ENCODE results near the gene ZNF550.

The ZNF550 gene

DNA sequence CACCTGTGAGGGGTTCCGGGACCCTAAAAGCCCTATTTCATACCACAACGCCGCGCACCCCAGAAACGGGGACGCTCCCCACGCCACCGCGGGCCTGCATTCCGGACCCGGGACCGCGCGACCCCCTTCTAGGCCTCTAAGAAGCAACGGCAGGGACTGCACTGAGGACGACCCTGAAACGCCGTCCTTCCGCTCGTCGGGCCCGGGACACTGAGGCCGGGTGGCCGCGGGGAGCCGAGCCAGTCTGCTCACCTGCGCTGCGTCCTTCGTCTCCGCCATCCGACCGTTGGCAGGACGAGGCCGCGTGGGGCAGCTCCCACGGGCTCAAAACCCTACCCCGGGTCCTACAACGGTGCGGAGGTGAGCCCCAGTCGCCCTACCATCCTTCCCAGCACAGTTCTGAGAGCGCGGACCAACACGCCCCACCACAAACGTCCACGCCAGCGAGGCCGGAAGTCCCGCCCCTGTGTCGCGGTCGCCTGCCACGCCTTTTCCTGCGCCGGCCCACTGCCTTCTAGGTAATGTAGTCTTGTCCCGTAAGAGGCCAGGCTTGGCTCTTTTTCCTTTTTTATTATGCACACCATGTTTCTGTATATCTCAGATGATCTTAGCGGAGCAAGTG lies at the start of gene ZNF550:
TSS of gene ZNF550 (minus strand) at position 460 of the 622 bp plus-strand sequence. CDS start at position 279, 181 bp downstream.
- DNase-seq (ENCODE audit: low read depth in 2 of 2), result peak; percentile 56 to 59

DNA sequence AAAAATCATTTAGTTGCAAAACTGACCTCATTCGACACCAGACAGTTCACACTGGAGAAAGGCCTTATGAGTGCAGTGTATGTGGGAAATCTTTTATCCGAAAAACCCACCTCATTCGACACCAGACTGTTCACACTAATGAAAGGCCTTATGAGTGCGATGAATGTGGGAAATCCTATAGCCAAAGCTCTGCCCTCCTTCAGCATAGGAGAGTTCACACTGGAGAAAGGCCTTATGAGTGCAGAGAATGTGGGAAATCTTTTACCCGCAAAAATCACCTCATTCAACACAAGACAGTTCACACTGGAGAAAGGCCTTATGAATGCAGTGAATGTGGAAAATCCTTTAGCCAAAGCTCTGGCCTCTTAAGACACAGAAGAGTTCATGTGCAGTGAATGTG lies 47.3 kb upstream of the ZNF550 start:
- no peak for DNase-seq (ENCODE audit: low read depth in 2 of 2)

DNA sequence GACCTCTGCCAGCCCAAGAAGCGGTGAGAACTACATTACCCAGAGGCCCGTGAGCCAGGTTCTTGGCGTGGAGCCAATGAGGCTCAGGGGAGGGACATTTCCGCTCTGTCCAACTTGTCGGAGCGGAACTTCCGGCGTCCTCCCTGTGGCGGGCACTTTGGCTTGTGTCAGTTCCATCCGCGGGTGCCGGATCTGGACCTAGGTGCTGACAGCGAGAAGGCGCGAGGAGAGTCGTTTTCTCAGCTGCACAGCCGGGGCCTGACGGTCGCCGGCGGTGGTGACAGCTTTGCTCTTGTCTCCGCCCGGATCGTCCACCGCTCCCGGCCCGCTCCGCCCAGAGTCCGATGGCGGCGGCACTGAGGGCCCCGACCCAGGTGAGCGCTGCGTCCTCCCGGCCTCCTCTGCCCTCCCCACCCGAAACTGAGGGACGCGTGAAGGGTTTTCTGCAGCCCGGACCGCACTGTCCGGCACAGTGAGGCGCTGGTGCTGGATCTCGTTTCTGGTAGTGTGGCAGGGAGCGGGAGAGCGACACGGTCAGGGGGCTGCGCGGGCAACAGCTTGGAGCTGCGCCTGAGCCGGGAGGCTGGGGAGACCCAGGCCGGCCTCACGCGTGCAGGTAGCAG lies 40.2 kb upstream of the ZNF550 start, which contains the start of gene ZNF530:
TSS of gene ZNF530 (plus strand) at position 125 of the 623 bp plus-strand sequence. CDS start 4,461 bp downstream, outside the sequence.
- DNase-seq (ENCODE audit: low read depth in 2 of 2), result peak; percentile 81 to 82

DNA sequence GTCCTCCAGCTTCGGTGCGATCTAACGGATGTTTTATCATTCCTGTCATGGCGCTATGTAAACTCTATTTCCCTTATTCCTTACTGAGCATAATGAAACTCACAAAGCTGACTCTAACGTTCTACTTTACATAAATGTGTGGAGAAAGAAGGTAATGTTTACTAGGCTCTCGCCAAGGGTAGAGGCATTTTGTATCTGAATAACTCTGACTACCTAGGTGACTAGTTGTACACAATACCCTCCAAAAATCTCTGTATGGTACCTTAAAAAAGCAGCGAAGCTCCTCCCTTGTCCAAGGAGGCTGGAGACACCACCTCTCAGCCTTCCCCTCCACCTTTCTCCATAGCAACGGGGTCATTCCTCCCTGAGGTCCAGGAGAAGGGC lies 39.7 kb upstream of the ZNF550 start:
- no peak for DNase-seq (ENCODE audit: low read depth in 2 of 2)

DNA sequence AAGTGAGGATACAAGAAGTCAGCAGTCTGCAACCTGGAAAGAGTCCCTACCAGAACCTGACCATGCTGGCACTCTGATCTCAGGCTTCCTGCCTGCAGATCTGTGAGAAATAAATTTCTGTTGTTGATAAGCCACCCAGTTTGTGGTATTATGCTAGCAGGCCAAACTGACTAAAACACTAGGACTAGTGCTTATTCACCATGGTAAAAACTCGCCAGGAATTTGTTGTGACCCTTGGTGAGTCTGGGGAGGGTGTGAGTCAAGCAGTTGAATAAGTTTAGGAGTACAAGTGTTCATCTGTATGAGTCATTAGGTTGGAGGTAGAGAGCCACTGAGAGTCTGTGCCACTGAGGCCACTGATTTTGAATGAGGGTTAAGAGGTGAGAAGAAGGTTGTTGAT lies 27.9 kb upstream of the ZNF550 start:
- no peak for DNase-seq (ENCODE audit: low read depth in 2 of 2)

DNA sequence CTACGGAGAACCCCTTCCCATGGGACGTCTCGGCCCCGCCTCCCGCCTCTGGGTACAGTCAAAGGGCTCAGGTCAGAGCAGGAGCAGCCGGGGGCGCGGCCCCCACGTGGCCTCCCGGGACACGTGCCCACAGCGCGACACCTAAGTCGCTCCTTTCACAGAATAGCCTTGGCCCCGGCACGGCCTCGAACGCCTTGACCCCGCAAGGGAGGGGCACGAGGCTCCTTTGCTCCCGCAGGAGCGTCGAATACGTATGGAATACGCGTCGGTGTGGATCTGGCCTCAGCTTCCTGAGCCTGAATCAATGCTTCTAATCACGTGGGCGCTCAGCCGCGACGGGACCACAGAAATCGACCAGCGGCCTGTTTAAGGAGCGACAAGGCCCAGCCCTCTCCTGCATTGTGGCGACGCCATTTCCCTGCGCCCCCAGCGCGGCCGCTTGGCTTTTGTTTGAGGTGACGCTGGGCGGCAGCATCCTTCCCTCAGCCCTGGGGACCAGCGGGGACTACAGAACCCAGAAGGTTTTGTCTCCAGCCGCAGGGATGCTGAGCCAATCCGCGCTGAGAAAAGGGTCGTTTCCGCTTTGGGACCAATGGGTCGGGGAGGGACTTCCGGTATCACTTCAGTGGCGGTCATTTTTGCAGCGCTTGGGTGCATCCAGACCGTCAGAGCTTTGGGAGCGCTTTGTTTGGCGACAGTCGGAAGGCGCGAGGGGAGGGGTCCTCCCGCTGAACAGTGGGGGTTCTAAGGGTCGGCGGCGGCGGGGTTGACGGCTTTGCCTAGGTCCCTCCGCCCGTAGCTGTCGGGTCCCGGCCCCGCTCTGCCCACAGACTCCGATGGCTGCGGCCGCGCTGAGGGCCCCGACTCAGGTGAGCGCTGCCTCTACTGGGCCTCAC lies 24.1 kb upstream of the ZNF550 start, which contains the start of gene ZIK1:
TSS of gene ZIK1 (plus strand) at position 625 of the 896 bp plus-strand sequence. CDS start at position 837, 212 bp downstream.
- peak; percentile 86 to 89 for DNase-seq (ENCODE audit: low read depth in 2 of 2)

DNA sequence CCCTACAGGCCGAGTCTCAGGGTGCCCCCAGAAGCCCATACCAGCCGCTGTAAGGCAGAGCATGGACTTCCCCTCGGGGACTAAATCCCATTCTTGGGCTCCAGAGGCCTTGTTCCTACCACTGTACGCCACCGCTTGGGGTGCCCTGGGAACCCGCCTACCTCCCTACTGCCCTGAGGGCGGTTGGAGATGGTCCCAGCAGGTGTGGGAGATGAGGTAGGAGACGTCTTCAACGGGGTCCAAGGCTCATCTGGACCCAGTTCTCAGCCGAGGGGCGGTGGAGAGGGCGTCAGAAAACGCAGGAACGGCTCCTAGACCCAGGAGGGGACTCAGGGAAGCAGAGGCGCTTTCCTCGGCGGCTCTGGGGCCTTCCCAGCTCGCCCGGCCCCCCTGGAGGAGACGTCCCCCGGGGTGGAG lies 23.4 kb upstream of the ZNF550 start:
- no peak for DNase-seq (ENCODE audit: low read depth in 2 of 2)

DNA sequence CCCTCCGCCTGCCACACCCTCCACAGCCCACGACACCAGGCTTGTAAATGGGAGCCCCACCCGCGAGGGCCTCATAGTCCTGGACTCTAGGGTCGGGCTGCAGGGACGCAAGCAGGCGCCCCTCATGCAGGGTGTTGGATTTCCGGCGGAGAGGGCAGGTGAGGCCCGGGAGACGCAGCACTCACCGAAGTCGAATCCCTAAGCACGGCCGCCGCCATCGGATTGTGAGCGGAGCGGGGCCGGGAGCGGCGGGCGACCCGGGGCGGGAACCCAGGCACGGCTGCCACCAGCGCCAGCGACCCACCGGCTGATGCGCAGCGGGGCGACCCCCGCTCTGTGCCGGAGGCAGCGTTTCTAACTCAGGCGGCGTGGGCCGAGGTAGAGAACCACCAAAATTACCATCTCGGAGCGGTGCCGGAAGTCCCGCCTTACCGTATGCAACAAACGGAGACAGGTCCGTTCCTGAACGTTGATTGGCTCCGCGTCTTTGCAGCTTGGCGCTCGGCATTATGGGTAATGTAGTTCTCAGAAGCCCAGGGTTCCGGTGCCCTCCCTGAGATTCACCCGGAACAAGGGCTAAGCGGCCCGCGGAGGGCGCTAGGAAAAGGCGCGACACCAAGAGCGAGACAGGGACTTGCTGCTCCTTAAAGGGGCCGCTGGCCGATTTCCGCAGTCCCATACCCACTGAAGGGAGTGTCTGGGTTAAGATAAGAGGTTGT lies 19.0 kb upstream of the ZNF550 start, which contains the start of gene ZNF416:
TSS of gene ZNF416 (minus strand) at position 425 of the 719 bp plus-strand sequence. CDS start at position 218, 207 bp downstream.
- peak; percentile 96 for DNase-seq (ENCODE audit: low read depth in 2 of 2)

DNA sequence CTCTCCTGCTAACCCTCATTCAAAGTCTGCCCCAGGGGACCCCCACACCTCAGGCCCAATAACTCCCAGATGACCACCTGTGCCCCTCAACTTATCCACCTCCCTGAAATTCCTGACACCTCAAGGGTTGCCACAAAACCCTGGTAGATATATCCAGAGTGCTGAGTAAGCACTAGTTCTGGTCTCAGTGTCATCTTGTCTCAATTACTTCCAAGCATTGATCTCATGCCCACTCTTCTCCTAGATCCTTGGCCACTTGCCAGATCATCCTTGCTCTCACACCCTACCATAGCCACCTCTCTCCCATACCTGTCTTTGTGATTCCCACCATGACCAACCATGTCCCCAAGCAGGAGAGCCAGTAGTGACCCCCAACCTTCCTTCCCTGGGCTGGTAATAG lies 17.0 kb upstream of the ZNF550 start:
- no peak for DNase-seq (ENCODE audit: low read depth in 2 of 2)

DNA sequence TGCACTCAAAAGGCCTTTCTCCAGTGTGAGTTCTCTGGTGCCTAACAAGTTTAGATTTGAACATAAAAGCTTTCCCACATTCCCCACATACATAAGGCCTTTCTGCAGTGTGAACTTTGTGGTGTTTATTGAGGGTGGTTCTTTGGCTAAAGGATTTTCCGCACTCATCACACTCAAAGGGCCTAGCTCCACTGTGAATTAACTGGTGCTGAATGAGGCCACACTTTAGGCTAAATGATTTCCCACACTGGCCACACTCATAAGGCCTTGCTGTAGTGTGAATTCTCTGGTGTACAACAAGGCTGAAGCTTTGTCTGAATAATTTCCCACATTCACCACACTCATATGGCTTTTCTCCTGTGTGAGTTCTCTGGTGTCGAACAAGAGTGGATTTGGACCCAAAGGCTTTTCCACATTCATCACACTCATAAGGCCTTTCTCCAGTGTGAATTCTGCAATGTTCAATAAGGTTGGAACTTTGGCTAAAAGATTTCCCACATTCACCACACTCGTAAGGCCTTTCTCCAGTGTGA lies 12.8 kb upstream of the ZNF550 start:
- no peak for DNase-seq (ENCODE audit: low read depth in 2 of 2)

DNA sequence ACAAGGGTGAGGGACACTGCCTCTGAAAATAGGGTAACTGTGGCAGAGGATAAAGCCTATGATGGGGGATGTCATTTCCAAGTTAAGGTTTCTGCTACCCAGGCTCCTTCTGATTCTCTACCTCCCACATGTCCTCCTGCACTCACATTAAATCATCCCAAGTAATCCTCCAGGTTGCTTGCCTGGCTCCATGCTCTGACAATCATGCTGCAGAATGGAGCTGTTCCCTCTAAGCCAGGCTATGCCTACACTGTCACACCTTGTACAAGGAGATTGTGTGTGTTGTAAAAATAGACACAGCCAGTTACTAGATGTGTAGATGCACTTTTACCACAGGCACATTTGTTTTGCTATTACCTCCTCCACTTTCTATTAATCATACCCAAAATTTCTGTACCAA lies 11.0 kb upstream of the ZNF550 start:
- no peak for DNase-seq (ENCODE audit: low read depth in 2 of 2)

DNA sequence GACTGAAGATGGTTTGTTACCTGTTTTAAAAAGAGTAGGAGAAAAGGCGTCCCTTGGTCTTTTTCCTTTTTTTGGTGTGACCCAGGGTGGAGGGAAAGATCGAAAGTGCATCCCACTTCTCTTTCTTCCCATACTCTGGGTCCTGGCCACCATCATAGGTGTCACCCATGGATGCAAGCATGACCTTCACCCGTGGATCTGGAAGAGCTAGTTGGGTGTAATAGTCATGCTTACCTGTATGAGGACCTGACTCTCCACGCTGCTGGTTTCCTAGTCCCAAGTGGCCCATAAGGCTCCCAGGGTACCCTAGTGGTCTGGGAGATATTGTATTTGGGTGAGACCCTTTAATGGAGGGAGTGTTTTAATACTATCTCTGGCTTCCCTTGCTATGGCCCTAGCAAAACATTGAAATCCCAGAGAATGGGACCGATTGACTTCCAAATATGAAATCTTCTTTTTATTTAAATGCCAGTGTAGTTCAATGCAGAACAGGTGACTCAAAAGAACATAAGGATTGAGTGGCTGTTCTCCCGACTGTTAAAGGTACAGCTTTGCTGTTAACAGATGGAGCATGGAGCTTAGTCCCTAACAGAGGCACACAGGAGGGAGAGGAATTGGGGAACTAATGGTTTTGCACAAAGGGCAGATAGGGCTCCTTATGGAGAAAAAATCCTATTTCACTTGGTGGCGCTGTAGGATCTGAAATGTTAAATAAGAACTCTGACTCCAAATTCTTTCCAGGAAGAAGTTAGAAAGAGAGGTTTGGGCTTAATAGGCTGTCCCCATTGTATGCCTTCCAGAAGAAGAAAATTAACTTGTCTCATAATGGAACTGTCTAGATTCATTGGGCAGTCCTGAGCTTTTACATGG lies 7.0 kb upstream of the ZNF550 start:
- DNase-seq (ENCODE audit: low read depth in 2 of 2), result no peak

DNA sequence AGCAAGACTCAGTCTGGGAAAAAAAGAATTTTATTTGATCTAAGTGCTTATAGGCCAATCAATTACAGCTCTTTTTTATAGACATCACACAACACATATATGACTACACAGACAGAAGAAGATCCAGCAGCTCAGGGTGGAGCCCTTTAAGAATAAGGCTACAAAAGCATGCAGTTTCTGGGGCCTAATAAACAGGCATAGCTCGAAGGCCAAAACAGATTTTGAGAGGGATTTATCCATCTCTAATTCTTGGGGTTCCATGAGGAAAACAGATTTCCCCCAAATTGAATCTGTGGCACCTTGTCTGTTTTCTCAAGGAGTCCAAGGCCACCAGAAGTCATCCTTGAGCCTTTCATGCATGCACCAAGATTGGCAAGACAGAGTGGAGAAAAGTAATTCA lies 3.9 kb upstream of the ZNF550 start:
- no peak for DNase-seq (ENCODE audit: low read depth in 2 of 2)

DNA sequence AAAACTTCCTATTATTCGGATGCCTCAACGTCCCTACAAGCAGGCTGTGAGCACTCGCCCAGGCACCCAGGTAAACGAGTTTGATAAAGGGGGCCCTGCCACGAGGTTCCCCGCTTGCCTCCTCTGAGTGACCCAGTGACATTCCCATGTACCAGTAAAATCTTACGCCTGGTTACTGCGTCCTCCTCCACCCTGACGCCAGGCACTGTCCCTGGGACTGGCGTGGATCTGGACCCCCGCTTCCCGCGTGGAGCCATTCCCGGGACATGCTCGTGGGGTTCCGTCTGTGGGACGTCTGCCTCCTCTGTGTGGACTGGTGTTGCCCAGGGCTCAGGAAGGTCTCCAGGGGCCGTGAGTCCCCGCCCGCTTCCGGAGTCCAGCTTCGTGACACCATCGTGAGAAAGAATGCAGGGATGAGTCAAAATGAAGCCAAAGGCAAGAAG lies 407 bp upstream of the ZNF550 start:
- DNase-seq (ENCODE audit: low read depth in 2 of 2), result no peak

DNA sequence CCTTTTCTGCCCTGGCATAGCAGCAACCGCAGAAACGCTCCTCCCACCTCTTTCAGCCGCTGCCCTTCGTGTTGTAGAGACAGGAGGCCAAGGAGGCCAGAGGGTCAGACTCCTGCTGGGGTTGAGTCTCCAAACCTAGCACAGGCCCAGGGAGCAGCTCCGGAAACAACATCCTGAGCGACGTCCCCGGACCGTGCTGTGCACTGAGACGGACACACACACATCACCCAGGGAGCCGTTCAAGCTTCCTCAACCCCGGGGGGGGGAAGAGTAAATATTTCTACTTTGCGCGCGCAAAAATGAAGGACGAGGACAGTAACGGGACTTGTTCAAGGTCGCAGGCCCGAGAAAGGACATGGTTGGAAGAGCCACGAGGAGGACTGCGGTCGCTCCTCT lies 657 bp downstream of the ZNF550 start:
- no peak for DNase-seq (ENCODE audit: low read depth in 2 of 2)

DNA sequence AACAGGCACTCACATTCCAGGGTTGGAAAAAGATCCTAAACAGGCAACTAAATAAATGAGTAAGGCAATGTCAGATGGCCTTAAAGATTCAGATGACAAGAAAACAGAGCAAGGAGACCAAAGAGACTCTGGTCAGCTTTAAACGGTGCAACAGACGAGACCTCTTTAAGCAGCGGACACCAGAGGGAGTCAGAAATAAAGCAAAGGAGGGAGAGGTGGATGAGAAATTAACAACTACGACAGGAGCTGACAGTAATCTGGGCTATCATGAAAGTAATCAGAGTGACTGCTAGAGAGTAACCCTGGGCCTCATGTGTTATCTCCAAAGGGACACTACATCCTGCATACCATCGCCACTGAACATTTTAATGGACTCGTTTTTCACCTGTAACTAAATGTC lies 1.1 kb downstream of the ZNF550 start:
- DNase-seq (ENCODE audit: low read depth in 2 of 2), result no peak

DNA sequence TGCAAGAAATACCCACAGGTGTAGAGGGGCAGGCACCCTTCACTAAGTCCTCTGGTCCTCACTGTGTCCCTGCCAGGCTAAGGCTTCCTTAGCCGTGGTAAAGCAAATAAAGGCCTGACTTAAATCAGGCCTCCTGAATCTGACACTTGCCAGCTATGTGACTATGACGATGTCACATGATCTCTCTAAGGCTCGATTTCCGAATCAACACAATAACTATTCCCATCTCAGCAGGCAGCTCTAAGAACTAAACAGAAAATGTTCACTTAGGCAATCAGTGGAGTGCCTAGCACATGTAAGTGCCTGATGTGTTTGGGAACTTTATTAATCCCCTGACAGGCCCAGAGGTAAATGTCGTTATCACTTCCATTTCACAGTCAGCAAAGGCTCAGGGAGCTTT lies 2.0 kb downstream of the ZNF550 start:
- DNase-seq (ENCODE audit: low read depth in 2 of 2), result no peak

DNA sequence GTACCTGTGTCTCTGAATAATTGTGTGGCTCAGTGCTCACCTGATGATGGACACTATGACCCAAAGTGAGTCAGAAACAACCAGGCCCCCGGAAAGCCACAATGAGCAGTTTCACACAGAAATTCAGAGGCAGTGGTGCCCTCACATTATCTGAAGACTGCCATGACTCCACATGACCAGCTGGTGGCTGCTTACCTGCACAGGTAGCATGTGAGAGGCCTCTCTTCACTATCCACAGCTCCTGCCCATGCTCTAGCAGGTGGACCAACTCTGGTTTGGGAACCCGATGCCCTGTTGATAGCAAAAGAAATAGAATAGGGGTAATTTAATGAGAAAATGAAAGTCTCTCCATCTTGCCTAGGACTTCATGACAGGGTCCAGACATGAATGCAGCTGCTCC lies 7.2 kb downstream of the ZNF550 start:
- DNase-seq (ENCODE audit: low read depth in 2 of 2), result no peak

DNA sequence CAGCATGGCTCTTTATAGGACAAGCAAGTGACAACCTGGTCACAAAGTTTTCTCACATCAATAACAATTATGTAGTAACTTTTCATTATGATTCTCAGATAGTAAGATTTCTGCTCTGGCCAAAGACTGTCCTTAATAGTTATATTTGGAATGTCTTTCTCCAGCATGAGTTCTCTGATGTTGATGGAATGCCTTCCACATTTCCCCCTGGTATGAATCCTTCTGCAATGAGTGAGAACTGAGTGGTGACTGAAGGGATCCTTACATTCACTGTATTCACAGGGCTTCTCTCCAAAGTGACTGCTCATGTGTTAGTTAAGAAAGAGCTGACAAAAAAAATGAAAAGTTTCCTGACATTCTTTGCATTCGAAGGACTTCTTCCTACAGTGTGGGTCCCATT lies 13.2 kb downstream of the ZNF550 start:
- no peak for DNase-seq (ENCODE audit: low read depth in 2 of 2)

DNA sequence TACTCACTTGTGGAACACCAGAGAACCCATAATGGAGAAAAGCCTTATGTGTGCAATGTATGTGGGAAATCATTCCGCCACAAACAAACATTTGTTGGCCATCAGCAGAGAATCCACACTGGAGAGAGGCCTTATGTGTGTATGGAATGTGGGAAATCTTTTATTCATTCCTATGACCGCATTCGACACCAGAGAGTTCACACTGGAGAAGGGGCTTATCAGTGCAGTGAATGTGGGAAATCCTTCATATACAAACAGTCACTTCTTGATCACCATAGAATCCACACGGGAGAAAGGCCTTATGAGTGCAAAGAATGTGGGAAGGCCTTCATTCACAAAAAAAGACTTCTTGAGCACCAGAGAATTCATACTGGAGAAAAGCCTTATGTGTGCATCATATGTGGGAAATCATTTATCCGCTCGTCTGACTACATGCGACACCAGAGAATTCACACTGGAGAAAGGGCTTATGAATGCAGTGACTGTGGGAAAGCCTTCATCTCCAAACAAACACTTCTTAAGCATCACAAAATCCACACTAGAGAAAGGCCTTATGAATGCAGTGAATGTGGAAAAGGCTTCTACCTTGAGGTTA lies 21.6 kb downstream of the ZNF550 start:
- no peak for DNase-seq (ENCODE audit: low read depth in 2 of 2)

Measured in fibroblast of skin of left quadriceps (primary cell).